ENCODE measurements around the gene ZNF212.

Gene ZNF212

GRCh38 chr7:149239345-149240143, at the start of gene ZNF212:
Gene ZNF212, plus strand, starts transcription at chr7:149239651. Its CDS starts 128 bp downstream, at chr7:149239779.
- peak within 1 kb of the TSS; percentile 73 for H3K27ac ChIP-seq
- peak; percentile 84 for DNase-seq
- peak within 1 kb of the TSS; percentile 92 for H3K4me3 ChIP-seq (ENCODE audit: low read depth, low read length)
- in situ Hi-C loops (cut with HindIII; ENCODE audit: low pct_ligation_motif_present, low sequenced_read_pairs), result no loop called here
- no peaks in the 10 kb centered on the region for H3K27me3 ChIP-seq (replicated peaks)
- H3K36me3 ChIP-seq (replicated peaks), result no peaks in the 10 kb centered on the region
- TF ChIP-seq CTCF (IDR thresholded peaks at IDR 0.05; ENCODE audit: low read depth, low read length, missing control alignments), result peak; percentile 94

GRCh38 chr7:149191851-149192250, 47.6 kb upstream of the ZNF212 start:
- H3K27ac ChIP-seq, result no peak overlapping the region
- no peaks in the 10 kb centered on the region for H3K27me3 ChIP-seq (replicated peaks)
- H3K36me3 ChIP-seq (replicated peaks), result no peaks in the 10 kb centered on the region
- in situ Hi-C loops (cut with HindIII; ENCODE audit: low pct_ligation_motif_present, low sequenced_read_pairs), result no loop called here
- TF ChIP-seq CTCF (IDR thresholded peaks at IDR 0.05; ENCODE audit: low read depth, low read length, missing control alignments), result no peak
- no peak for DNase-seq
- H3K4me3 ChIP-seq (ENCODE audit: low read depth, low read length), result no peak overlapping the region

- TF ChIP-seq CTCF (IDR thresholded peaks at IDR 0.05; ENCODE audit: low read depth, low read length, missing control alignments), result no peak
- Histone ChIP-seq H3K27ac (no peak overlapping the region), H3K4me3 (ENCODE audit: low read depth, low read length) (peak overlapping the region; percentile 83), H3K27me3 (replicated peaks) (no peaks in the 10 kb centered on the region), H3K36me3 (replicated peaks) (peaks cover 9% of the 10 kb centered on the region)
- in situ Hi-C loops (cut with HindIII; ENCODE audit: low pct_ligation_motif_present, low sequenced_read_pairs), result no loop called here
- DNase-seq, result no peak
These were observed 44.7 kb upstream of the ZNF212 start for GRCh38 chr7:149194799-149195179.

GRCh38 chr7:149195180-149196150, 44.0 kb upstream of the ZNF212 start, which contains the start of gene ZNF282:
Gene ZNF282, plus strand, starts transcription at chr7:149195546. Its CDS starts 44 bp downstream, at chr7:149195590.
- peak; percentile 93 for DNase-seq
- H3K27me3 ChIP-seq (replicated peaks), result no peaks in the 10 kb centered on the region
- in situ Hi-C loops (cut with HindIII; ENCODE audit: low pct_ligation_motif_present, low sequenced_read_pairs), result no loop called here
- peak within 1 kb of the TSS; percentile 53 for H3K27ac ChIP-seq
- peaks cover 14% of the 10 kb centered on the region for H3K36me3 ChIP-seq (replicated peaks)
- peak within 1 kb of the TSS; percentile 83 for H3K4me3 ChIP-seq (ENCODE audit: low read depth, low read length)
- peak; percentile 76 for TF ChIP-seq CTCF (IDR thresholded peaks at IDR 0.05; ENCODE audit: low read depth, low read length, missing control alignments)

- peaks cover 22% of the 10 kb centered on the region for H3K36me3 ChIP-seq (replicated peaks)
- no peaks in the 10 kb centered on the region for H3K27me3 ChIP-seq (replicated peaks)
- no peak for DNase-seq
- peak overlapping the region; percentile 45 for H3K27ac ChIP-seq
- peak overlapping the region; percentile 83 for H3K4me3 ChIP-seq (ENCODE audit: low read depth, low read length)
- no peak for TF ChIP-seq CTCF (IDR thresholded peaks at IDR 0.05; ENCODE audit: low read depth, low read length, missing control alignments)
- in situ Hi-C loops (cut with HindIII; ENCODE audit: low pct_ligation_motif_present, low sequenced_read_pairs), result no loop called here
These were observed 43.2 kb upstream of the ZNF212 start for GRCh38 chr7:149196151-149196704.

All from brain microvascular endothelial cell (primary cell).